PFSK-1 (cell line): ENCODE measurements around the gene CDC42EP2.

Source experiments
- POLR2AphosphoS5 ChIP-seq: IDR thresholded peaks from 2 replicates; pipeline ENCODE4 v1.6.1; 2012; ENCODE audit warnings: low read depth, mild to moderate bottlenecking, control low read depth, low read length, moderate library complexity
- TAF1 ChIP-seq: IDR thresholded peaks from 2 replicates; pipeline ENCODE4 v1.6.1; 2012; ENCODE audit warnings: low read length, control low read depth, borderline replicate concordance; ENCODE audit not compliant: insufficient read depth
- TF ChIP-seq, protein P1 (sequence below), 2 experiments: IDR thresholded peaks; 2 replicates each; pipeline versions ENCODE4 v1.6.1 to v1.8.0; 2011 to 2012; ENCODE audit warnings: low read depth in 2 of 2, low read length in 2 of 2, control low read depth in 1 of 2, inconsistent platforms in 1 of 2, mild to moderate bottlenecking in 1 of 2, moderate library complexity in 1 of 2; ENCODE audit not compliant: insufficient read depth in 1 of 2

DNA sequence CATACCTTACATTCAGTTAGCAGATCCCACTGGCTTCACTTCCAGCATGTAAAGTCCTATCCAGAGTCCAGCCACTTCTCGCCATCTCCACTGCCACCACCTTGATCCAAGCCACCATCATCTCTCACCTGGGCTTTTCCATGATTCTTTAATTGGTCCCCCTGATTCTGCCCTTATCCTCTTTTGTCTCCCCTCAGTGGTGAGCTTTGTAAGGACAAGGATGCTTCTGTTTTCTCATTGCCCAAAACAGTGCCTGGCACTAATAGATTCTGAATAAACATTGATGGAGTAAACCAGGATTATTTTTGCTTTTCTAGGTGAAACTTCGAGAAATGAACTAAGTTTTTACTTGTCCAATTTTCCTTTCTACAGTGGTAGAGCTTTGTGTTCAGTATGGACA is 48.5 kb upstream of the CDC42EP2 start:
- no peak for TF ChIP-seq POLR2AphosphoS5
- TF ChIP-seq, protein P1, sequence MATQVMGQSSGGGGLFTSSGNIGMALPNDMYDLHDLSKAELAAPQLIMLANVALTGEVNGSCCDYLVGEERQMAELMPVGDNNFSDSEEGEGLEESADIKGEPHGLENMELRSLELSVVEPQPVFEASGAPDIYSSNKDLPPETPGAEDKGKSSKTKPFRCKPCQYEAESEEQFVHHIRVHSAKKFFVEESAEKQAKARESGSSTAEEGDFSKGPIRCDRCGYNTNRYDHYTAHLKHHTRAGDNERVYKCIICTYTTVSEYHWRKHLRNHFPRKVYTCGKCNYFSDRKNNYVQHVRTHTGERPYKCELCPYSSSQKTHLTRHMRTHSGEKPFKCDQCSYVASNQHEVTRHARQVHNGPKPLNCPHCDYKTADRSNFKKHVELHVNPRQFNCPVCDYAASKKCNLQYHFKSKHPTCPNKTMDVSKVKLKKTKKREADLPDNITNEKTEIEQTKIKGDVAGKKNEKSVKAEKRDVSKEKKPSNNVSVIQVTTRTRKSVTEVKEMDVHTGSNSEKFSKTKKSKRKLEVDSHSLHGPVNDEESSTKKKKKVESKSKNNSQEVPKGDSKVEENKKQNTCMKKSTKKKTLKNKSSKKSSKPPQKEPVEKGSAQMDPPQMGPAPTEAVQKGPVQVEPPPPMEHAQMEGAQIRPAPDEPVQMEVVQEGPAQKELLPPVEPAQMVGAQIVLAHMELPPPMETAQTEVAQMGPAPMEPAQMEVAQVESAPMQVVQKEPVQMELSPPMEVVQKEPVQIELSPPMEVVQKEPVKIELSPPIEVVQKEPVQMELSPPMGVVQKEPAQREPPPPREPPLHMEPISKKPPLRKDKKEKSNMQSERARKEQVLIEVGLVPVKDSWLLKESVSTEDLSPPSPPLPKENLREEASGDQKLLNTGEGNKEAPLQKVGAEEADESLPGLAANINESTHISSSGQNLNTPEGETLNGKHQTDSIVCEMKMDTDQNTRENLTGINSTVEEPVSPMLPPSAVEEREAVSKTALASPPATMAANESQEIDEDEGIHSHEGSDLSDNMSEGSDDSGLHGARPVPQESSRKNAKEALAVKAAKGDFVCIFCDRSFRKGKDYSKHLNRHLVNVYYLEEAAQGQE (IDR thresholded peaks at IDR 0.05; ENCODE audit: insufficient read depth in 1 of 2, low read depth in 2 of 2, low read length in 2 of 2): no peak
- no peak for TF ChIP-seq TAF1
